H1 (cell line): ENCODE measurements around the gene ZNF609. TPM values are rescaled to one million over a fixed set of nuclear protein-coding genes. Genes with fewer than 3 reads are reported as not detected.

Source experiments
- CTCF ChIA-PET: fragments of 300-600 bp; sonication (Branson Sonifier 250); formaldehyde crosslinking; loops from one replicate; lab custom pipeline; 2021; ENCODE audit not compliant: partially characterized antibody; lab: Charles Lee
- POLR2A ChIA-PET: fragments of 300-600 bp; sonication (Branson Sonifier 250); formaldehyde crosslinking; loops from one replicate; lab custom pipeline; 2021; ENCODE audit warnings: inconsistent platforms; ENCODE audit not compliant: partially characterized antibody; lab: Charles Lee
- DNase-seq, 2 experiments: peaks; one replicate each; pipeline versions ENCODE4 v3.0.0 to v3.0.0-alpha.2; 2010 to 2022; ENCODE audit warnings: low spot score in 2 of 2, low read depth in 1 of 2, mixed read lengths in 1 of 2
- FAIRE-seq: peaks from 2 replicates; lab custom pipeline; 2011; peaks lifted over from hg19 to GRCh38; lab: Jason Lieb, UNC
- H2AFZ ChIP-seq: 2 replicates; pipeline ENCODE4 v1.8.1; 2012; ENCODE audit warnings: low read length, inconsistent platforms
- H2AK5ac ChIP-seq: 2 replicates; pipeline ENCODE4 v1.6.1; 2013; ENCODE audit warnings: low read depth, low read length
- H2BK120ac ChIP-seq: replicated peaks from 2 replicates; pipeline ENCODE3; 2013; ENCODE audit warnings: low read depth, low read length, inconsistent platforms
- H2BK12ac ChIP-seq: 2 replicates; pipeline ENCODE4 v1.6.1; 2013; ENCODE audit warnings: low read depth, low read length
- H2BK15ac ChIP-seq: 2 replicates; pipeline ENCODE4 v1.6.1; 2013; ENCODE audit warnings: low read length
- H2BK20ac ChIP-seq: 2 replicates; pipeline ENCODE4 v1.6.1; 2013; ENCODE audit warnings: low read length
- H2BK5ac ChIP-seq: 2 replicates; pipeline ENCODE4 v1.6.1; 2013; ENCODE audit warnings: low read depth, low read length
- H3K14ac ChIP-seq: 2 replicates; pipeline ENCODE4 v1.6.1; 2013; ENCODE audit warnings: inconsistent platforms; ENCODE audit not compliant: insufficient read length
- H3K18ac ChIP-seq: 2 replicates; pipeline ENCODE4 v1.6.1; 2013; ENCODE audit warnings: low read length; ENCODE audit errors: extremely low read depth
- H3K23ac ChIP-seq: 2 replicates; pipeline ENCODE4 v1.6.1; 2013; ENCODE audit warnings: inconsistent platforms; ENCODE audit not compliant: insufficient read length
- H3K23me2 ChIP-seq: 2 replicates; pipeline ENCODE4 v1.6.1; 2013; ENCODE audit warnings: low read depth, low read length
- H3K27ac ChIP-seq: 2 replicates; pipeline ENCODE4 v1.6.1; 2011; ENCODE audit warnings: low read depth, low read length, inconsistent platforms
- H3K27me3 ChIP-seq, 4 experiments: replicated peaks in 1 of 4; 1 replicate in 1 of 4; 2 replicates in 3 of 4; pipeline versions ENCODE4 v1.6.1 to v1.8.1; 2011 to 2013; ENCODE audit warnings: low read length in 3 of 4, mild to moderate bottlenecking in 3 of 4, inconsistent platforms in 2 of 4, mixed read lengths in 2 of 4, moderate library complexity in 1 of 4; ENCODE audit not compliant: control insufficient read depth in 3 of 4, insufficient read depth in 3 of 4; ENCODE audit errors: extremely low read depth in 1 of 4
- H3K36me3 ChIP-seq, 4 experiments: 2 replicates each; pipeline versions ENCODE4 v1.6.1 to v1.8.1; 2011 to 2013; ENCODE audit warnings: mild to moderate bottlenecking in 4 of 4, low read length in 3 of 4, moderate library complexity in 2 of 4, control low read depth in 1 of 4, inconsistent platforms in 1 of 4; ENCODE audit not compliant: insufficient read depth in 4 of 4, control insufficient read depth in 2 of 4
- H3K4ac ChIP-seq: replicated peaks from 2 replicates; pipeline ENCODE3; 2013; ENCODE audit warnings: low read length, low read depth, mixed read lengths, inconsistent platforms; ENCODE audit not compliant: insufficient read length
- H3K4me1 ChIP-seq, 4 experiments: replicated peaks in 1 of 4; 1 replicate in 1 of 4; 2 replicates in 3 of 4; pipeline versions ENCODE4 v1.6.1 to v1.8.1; 2011 to 2013; ENCODE audit warnings: low read length in 3 of 4, inconsistent platforms in 2 of 4, mixed read lengths in 1 of 4; ENCODE audit not compliant: insufficient read depth in 4 of 4, control insufficient read depth in 3 of 4
- H3K4me2 ChIP-seq, 2 experiments: 2 replicates each; pipeline versions ENCODE4 v1.6.1 to v1.8.1; 2011 to 2013; ENCODE audit warnings: low read depth in 2 of 2, low read length in 2 of 2, control low read depth in 1 of 2, inconsistent platforms in 1 of 2, mild to moderate bottlenecking in 1 of 2; ENCODE audit not compliant: insufficient read depth in 1 of 2
- H3K4me3 ChIP-seq, 4 experiments: fragments of 200-600, 300-600 bp in 1 of 4; sonication (generic), shearing (Covaris generic), sonication (Bioruptor Twin) in 1 of 4; 2 replicates each; pipeline versions ENCODE4 v1.5.1 to v1.8.1; 2011 to 2016; ENCODE audit warnings: low read length in 4 of 4, low read depth in 3 of 4, control low read depth in 2 of 4, inconsistent platforms in 2 of 4, mild to moderate bottlenecking in 2 of 4, mixed read lengths in 1 of 4, moderate library complexity in 1 of 4; ENCODE audit not compliant: insufficient read depth in 2 of 4; ENCODE audit errors: extremely low read depth in 1 of 4
- H3K56ac ChIP-seq: replicated peaks from 2 replicates; pipeline ENCODE3; 2013; ENCODE audit warnings: low read depth, mild to moderate bottlenecking, mixed read lengths, low read length, inconsistent platforms; ENCODE audit not compliant: insufficient read length
- H3K79me1 ChIP-seq: 2 replicates; pipeline ENCODE4 v1.6.1; 2013; ENCODE audit warnings: low read depth, low read length, control low read depth
- H3K79me2 ChIP-seq, 2 experiments: 2 replicates each; pipeline versions ENCODE4 v1.6.1 to v1.8.1; 2012 to 2013; ENCODE audit warnings: low read length in 2 of 2, mild to moderate bottlenecking in 2 of 2, inconsistent platforms in 1 of 2; ENCODE audit not compliant: insufficient read depth in 2 of 2, control insufficient read depth in 1 of 2
- H3K9ac ChIP-seq, 4 experiments: replicated peaks in 1 of 4; 1 replicate in 1 of 4; 2 replicates in 3 of 4; pipeline versions ENCODE4 v1.6.1 to v1.8.1; 2011 to 2013; ENCODE audit warnings: low read depth in 3 of 4, low read length in 3 of 4, control low read depth in 2 of 4, mild to moderate bottlenecking in 2 of 4, moderate library complexity in 2 of 4, inconsistent platforms in 1 of 4; ENCODE audit errors: extremely low read depth in 1 of 4
- H3K9me3 ChIP-seq, 2 experiments: 2 replicates each; pipeline versions ENCODE4 v1.6.1 to v1.8.1; 2012 to 2013; ENCODE audit warnings: mild to moderate bottlenecking in 2 of 2, moderate library complexity in 2 of 2, control low read depth in 1 of 2, inconsistent platforms in 1 of 2, low read depth in 1 of 2, low read length in 1 of 2, mixed read lengths in 1 of 2; ENCODE audit not compliant: insufficient read depth in 2 of 2
- H4K20me1 ChIP-seq, 2 experiments: replicated peaks in 1 of 2; 2 replicates each; pipeline versions ENCODE3 to v1.8.1; 2011 to 2013; ENCODE audit warnings: inconsistent platforms in 2 of 2, low read length in 2 of 2, mild to moderate bottlenecking in 1 of 2; ENCODE audit not compliant: insufficient read depth in 2 of 2, control insufficient read depth in 1 of 2
- H4K5ac ChIP-seq: 2 replicates; pipeline ENCODE4 v1.6.1; 2013; ENCODE audit warnings: low read length, low read depth, mixed read lengths, inconsistent platforms; ENCODE audit not compliant: insufficient read length
- H4K8ac ChIP-seq: 2 replicates; pipeline ENCODE4 v1.8.0; 2013; ENCODE audit warnings: mild to moderate bottlenecking, moderate library complexity, low read length, inconsistent platforms; ENCODE audit not compliant: insufficient read depth; ENCODE audit errors: extremely low read depth
- H4K91ac ChIP-seq: replicated peaks from 2 replicates; pipeline ENCODE3; 2013; ENCODE audit warnings: low read length, mixed read lengths, inconsistent platforms; ENCODE audit not compliant: insufficient read length
- KDM5A ChIP-seq: fragments of 200-600 bp; IDR thresholded peaks from 2 replicates; pipeline ENCODE4 v1.7.1; 2012; ENCODE audit warnings: mild to moderate bottlenecking, low read length, inconsistent platforms, mixed read lengths
- POLR2A ChIP-seq, 2 experiments: IDR thresholded peaks; 1 replicate in 1 of 2; 2 replicates in 1 of 2; pipeline ENCODE4 v1.6.1; 2011; ENCODE audit warnings: low read depth in 2 of 2, low read length in 2 of 2, mild to moderate bottlenecking in 2 of 2; ENCODE audit errors: control extremely low read depth in 1 of 2
- RXRA ChIP-seq: IDR thresholded peaks from 2 replicates; pipeline ENCODE4 v1.6.1; 2011; ENCODE audit warnings: low read depth, mild to moderate bottlenecking, low read length, moderate library complexity; ENCODE audit not compliant: insufficient read depth
- SIN3A ChIP-seq, 2 experiments: IDR thresholded peaks in 1 of 2; conservative IDR thresholded peaks in 1 of 2; 2 replicates each; pipeline ENCODE4 v1.6.1; 2011 to 2012; ENCODE audit warnings: low read length in 2 of 2, improper control_type of control experiment in 1 of 2, low read depth in 1 of 2, mild to moderate bottlenecking in 1 of 2
- SIX5 ChIP-seq: IDR thresholded peaks from 2 replicates; pipeline ENCODE4 v1.6.1; 2011; ENCODE audit warnings: mild to moderate bottlenecking, low read depth, low read length
- TBP ChIP-seq: IDR thresholded peaks from 2 replicates; pipeline ENCODE4 v1.6.1; 2011; ENCODE audit warnings: low read depth, low read length, improper control_type of control experiment
- WGBS, 2 experiments: shearing (Covaris generic) in 1 of 2; methylation state at CpG; one replicate each; pipeline versions ENCODE4 v1.1.6 to v1.1.7; 2013 to 2015; ENCODE audit warnings: low lambda C conversion rate in 2 of 2, mixed read lengths in 2 of 2, inconsistent platforms in 1 of 2, low coverage in 1 of 2, missing lambda C conversion rate in 1 of 2; ENCODE audit not compliant: insufficient replicate concordance in 2 of 2, insufficient coverage in 1 of 2, insufficient read length in 1 of 2; ENCODE audit errors: extremely low coverage in 1 of 2, missing lambda C conversion rate in 1 of 2; 5-methylcytosine and 5-hydroxymethylcytosine counted together
- polyA plus RNA-seq, 7 experiments: library from polyadenylated mRNA; depleted of rRNA in 3 of 7; stranded (reverse) in 5 of 7; unstranded in 2 of 7; fragments of >200 nt in 5 of 7; fragments of 200-250 nt in 2 of 7; gene quantifications; 1 replicate in 5 of 7; 2 replicates in 1 of 7; 4 replicates in 1 of 7; pipeline versions ENCODE4 v1.2.1 to v1.2.3, GENCODE V29; 2011 to 2013; ENCODE audit warnings: missing spikeins in 2 of 7, mixed read lengths in 2 of 7
- total RNA-seq: library from RNA; stranded (reverse); fragmentation: NEBNext Ultra II Directional; extraction: Animal tissue kit (Norgen Biotek cat#: 25700); gene quantifications from 2 replicates; pipeline ENCODE4 v1.2.1, GENCODE V29; 2021
- TF ChIP-seq, protein P1 (sequence below), 3 experiments: IDR thresholded peaks; 1 replicate in 2 of 3; 2 replicates in 1 of 3; pipeline versions ENCODE4 v1.5.1 to v1.6.1; 2011; ENCODE audit warnings: low read length in 3 of 3, mild to moderate bottlenecking in 3 of 3, inconsistent platforms in 2 of 3, low read depth in 1 of 3, moderate library complexity in 1 of 3; ENCODE audit not compliant: insufficient read depth in 1 of 3; ENCODE audit errors: control extremely low read depth in 1 of 3

ZNF609 gene
- total and polyA plus RNA-seq, 2 of the 8 experiments (the other 6 are each of a cell fraction or from before 2014, with no cell fraction given) = 15.5 to 47.8 TPM

DNA sequence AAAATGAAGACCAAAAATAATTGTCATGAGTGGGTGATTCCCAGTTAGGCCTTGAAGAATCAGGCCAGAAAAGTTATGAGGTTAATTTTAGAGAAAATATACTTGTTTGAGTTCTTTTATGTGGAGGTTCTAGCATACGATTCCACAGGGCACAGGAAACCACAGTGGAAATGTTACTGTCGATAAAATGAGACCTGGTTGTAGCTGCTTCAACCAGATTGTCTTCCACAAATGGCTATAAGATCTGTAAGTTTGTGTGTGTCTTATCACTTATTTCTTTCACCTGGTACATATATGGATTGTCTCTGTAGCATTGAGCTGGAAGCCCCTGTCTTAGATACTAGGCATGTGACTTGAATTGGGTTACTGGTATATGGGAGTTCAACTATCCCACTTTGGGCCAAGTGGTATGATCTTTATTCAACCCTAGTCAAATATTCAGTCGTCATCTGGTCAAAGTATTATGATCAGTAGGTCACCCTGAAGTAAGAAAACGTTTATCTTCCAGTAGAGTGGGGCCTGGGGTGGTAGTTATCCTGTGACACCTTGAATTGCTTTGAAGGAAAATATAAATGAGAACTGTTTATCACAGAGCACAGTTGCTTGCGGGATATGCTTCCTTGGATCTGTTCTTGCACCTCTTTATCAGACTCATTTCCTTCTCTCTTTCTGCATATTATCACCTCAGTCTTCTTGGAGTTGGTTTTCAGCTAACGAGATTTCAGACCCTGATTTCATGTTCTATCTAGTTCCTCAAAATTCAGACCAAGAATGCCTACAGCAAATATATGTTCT, 21.5 kb upstream of the ZNF609 start:
- ChIA-PET POLR2A (no interaction called here), CTCF (interaction anchor here (0.6 to 0.9 kb wide), 2 partner anchors 9 to 213 kb away, joined by 3 read pairs; no protein-coding TSS in a partner anchor)
- no peaks in the 10 kb centered on the region for H3K27me3 ChIP-seq
- no peak overlapping the region for H3K4me3 ChIP-seq
- no peaks in the 10 kb centered on the region for H4K20me1 ChIP-seq
- H3K23ac ChIP-seq = no peak overlapping the region
- no peak overlapping the region for H2BK5ac ChIP-seq
- H3K79me2 ChIP-seq = no peaks in the 10 kb centered on the region
- FAIRE-seq (no peak), DNase-seq (no peak)
- H3K9me3 ChIP-seq = no peaks in the 10 kb centered on the region
- TF ChIP-seq TBP = no peak
- no peak for TF ChIP-seq SIX5
- no peak for TF ChIP-seq SIN3A (conservative IDR thresholded peaks at IDR 0.05 in 1 of 2, IDR thresholded peaks at IDR 0.05 in 1 of 2; ENCODE audit: low read depth in 1 of 2, low read length in 2 of 2)
- no peak for TF ChIP-seq KDM5A
- TF ChIP-seq, protein P1, sequence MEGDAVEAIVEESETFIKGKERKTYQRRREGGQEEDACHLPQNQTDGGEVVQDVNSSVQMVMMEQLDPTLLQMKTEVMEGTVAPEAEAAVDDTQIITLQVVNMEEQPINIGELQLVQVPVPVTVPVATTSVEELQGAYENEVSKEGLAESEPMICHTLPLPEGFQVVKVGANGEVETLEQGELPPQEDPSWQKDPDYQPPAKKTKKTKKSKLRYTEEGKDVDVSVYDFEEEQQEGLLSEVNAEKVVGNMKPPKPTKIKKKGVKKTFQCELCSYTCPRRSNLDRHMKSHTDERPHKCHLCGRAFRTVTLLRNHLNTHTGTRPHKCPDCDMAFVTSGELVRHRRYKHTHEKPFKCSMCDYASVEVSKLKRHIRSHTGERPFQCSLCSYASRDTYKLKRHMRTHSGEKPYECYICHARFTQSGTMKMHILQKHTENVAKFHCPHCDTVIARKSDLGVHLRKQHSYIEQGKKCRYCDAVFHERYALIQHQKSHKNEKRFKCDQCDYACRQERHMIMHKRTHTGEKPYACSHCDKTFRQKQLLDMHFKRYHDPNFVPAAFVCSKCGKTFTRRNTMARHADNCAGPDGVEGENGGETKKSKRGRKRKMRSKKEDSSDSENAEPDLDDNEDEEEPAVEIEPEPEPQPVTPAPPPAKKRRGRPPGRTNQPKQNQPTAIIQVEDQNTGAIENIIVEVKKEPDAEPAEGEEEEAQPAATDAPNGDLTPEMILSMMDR (IDR thresholded peaks at IDR 0.05; ENCODE audit: control extremely low read depth in 1 of 3, insufficient read depth in 1 of 3, low read depth in 1 of 3, low read length in 3 of 3) = no peak
- TF ChIP-seq RXRA = no peak
- no peak for TF ChIP-seq POLR2A (IDR thresholded peaks at IDR 0.05; ENCODE audit: control extremely low read depth in 1 of 2, low read depth in 2 of 2, low read length in 2 of 2)
- no peak overlapping the region for H2BK20ac ChIP-seq
- no peak overlapping the region for H3K4me2 ChIP-seq
- H3K4ac ChIP-seq = no peak overlapping the region
- H4K8ac ChIP-seq = no peak overlapping the region
- H3K14ac ChIP-seq = no peak overlapping the region
- H4K5ac ChIP-seq = no peak overlapping the region
- H3K4me1 ChIP-seq = no peaks in the 10 kb centered on the region
- 88% methylated on average over 6 of the region's 6 CpGs; no CpG with 5 or more reads in 1 of the 2 experiments for WGBS, 2 experiments
- no peak overlapping the region for H2AK5ac ChIP-seq
- no peak overlapping the region for H3K27ac ChIP-seq
- no peak overlapping the region for H2BK12ac ChIP-seq
- H3K9ac ChIP-seq = no peak overlapping the region
- H2BK15ac ChIP-seq = no peak overlapping the region
- H4K91ac ChIP-seq = no peak overlapping the region
- H3K23me2 ChIP-seq = no peaks in the 10 kb centered on the region
- no peak overlapping the region for H2AFZ ChIP-seq
- H2BK120ac ChIP-seq = no peak overlapping the region
- H3K56ac ChIP-seq = no peak overlapping the region
- no peak overlapping the region for H3K18ac ChIP-seq
- H3K79me1 ChIP-seq = no peaks in the 10 kb centered on the region
- no peaks in the 10 kb centered on the region for H3K36me3 ChIP-seq
